Myometrial cell (primary cell): Measurements from ENCODE around the gene NEU4. TPM values are rescaled to one million over a fixed set of nuclear protein-coding genes. Genes with fewer than 3 reads are reported as not detected.

Source experiments
- total RNA-seq: library from RNA; depleted of rRNA; stranded (reverse); fragments of >200 nt; gene quantifications from 2 replicates; pipeline ENCODE4 v1.2.3, GENCODE V29; 2015

The NEU4 gene, protein sequence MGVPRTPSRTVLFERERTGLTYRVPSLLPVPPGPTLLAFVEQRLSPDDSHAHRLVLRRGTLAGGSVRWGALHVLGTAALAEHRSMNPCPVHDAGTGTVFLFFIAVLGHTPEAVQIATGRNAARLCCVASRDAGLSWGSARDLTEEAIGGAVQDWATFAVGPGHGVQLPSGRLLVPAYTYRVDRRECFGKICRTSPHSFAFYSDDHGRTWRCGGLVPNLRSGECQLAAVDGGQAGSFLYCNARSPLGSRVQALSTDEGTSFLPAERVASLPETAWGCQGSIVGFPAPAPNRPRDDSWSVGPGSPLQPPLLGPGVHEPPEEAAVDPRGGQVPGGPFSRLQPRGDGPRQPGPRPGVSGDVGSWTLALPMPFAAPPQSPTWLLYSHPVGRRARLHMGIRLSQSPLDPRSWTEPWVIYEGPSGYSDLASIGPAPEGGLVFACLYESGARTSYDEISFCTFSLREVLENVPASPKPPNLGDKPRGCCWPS
- not detected in 2 replicates for total RNA-seq

DNA sequence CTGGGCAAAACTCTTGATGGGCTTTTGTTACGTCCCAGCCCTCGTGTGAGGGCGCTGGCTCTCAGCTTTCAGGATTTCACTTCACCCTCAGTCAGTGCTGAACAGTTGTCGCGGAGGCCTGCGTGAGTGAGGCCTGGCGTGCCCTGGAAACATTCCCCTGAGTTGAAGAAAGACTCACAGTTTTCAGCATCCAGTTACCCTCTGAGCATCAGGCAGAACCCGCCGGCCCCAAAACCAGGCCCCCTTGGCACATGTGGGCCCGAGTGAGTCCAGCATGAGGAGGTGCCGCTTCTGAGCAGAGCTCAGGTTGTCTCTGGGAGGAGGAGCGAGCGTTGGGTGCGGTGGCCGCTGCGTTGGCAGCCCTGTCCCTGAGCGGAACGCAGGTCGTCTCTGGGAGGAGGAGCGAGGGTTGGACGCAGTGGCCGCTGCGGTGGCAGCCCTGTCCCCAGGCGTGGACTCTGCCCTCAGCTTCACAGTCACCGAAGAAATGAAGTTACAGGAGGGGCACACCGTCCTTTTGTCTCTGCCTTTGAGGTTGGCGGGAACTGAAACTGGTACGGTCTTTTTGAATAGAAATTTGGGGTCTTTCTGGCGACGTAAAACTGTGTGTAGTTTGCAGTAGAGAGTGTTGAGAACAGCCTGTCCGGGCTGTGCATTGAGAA is at the start of gene NEU4:
Gene NEU4, plus strand, starts transcription at position 473 of the 662 bp plus-strand sequence. CDS start 5,292 bp downstream, outside the sequence.

GRCh38 chr2:241776336-241777169 is 32.4 kb upstream of the NEU4 start, which contains the start of gene GAL3ST2:
Gene GAL3ST2 (plus strand): TSS chr2:241776822. CDS start chr2:241776956, 134 bp downstream.

GRCh38 chr2:241858206-241859016 is 49.4 kb downstream of the NEU4 start, which contains the start of gene PDCD1:
Gene PDCD1 (minus strand): TSS chr2:241858894. CDS start chr2:241858838, 56 bp downstream.

Other genes starting within 250 kb of the NEU4 start
- gene THAP4, start 172.0 kb upstream of the NEU4 start, total RNA-seq, result 45.5 and 47.0 TPM in 2 replicates
- gene ATG4B, start 171.5 kb upstream of the NEU4 start, total RNA-seq, result 64.6 and 71.4 TPM in 2 replicates
- gene DTYMK, start 122.4 kb upstream of the NEU4 start, total RNA-seq, result 86.7 and 102 TPM in 2 replicates
- 12.7 and 39.9 TPM in 2 replicates for gene ING5, start 107.2 kb upstream of the NEU4 start, total RNA-seq
- gene D2HGDH, start 74.6 kb upstream of the NEU4 start, total RNA-seq, result 16.1 and 17.0 TPM in 2 replicates
- gene GAL3ST2, start 32.4 kb upstream of the NEU4 start, total RNA-seq, result not detected in 2 replicates
- not detected in 2 replicates for gene PDCD1, start 49.7 kb downstream of the NEU4 start, total RNA-seq
- gene RTP5, start 60.5 kb downstream of the NEU4 start, total RNA-seq, result not detected in 2 replicates